Endothelial cell of umbilical vein (primary cell): Measurements from ENCODE around the gene TMEM35B. TPM values are rescaled to one million over a fixed set of nuclear protein-coding genes. Genes with fewer than 3 reads are reported as not detected.

ENCODE experiments used
- BruUV-seq: library from RNA; stranded (reverse); fragments of 400-500 nt; replicated peaks from 2 replicates; lab custom pipeline; 2021; lab: Mats Ljungman, UMichigan
- CTCF ChIA-PET: fragments of 300-600, 350-600 bp; sonication (Branson Sonifier 250); formaldehyde crosslinking; loops from one replicate; lab custom pipeline; 2021; ENCODE audit warnings: antibody characterized with exemption, inconsistent platforms; lab: Charles Lee
- POLR2A ChIA-PET: fragments of 300-600, 350-600 bp; sonication (Branson Sonifier 250); formaldehyde crosslinking; loops from one replicate; lab custom pipeline; 2021; ENCODE audit warnings: antibody characterized with exemption, inconsistent platforms; lab: Charles Lee
- DNase-seq: peaks from one replicate; pipeline ENCODE4 v3.0.0-alpha.2; 2011; ENCODE audit warnings: low read depth, low spot score
- FAIRE-seq: peaks from 2 replicates; lab custom pipeline; 2011; peaks lifted over from hg19 to GRCh38; lab: Jason Lieb, UNC
- H2AFZ ChIP-seq: 2 replicates; pipeline ENCODE4 v1.6.0; 2012; ENCODE audit warnings: low read depth, low read length, control low read depth, inconsistent platforms
- H3K27ac ChIP-seq: 2 replicates; pipeline ENCODE4 v1.5.1; 2011; ENCODE audit warnings: low read depth, mild to moderate bottlenecking, control low read depth, low read length, moderate library complexity; ENCODE audit not compliant: insufficient read depth
- H3K27me3 ChIP-seq, 2 experiments: 2 replicates each; pipeline versions ENCODE4 v1.6.0 to v1.6.1; 2011; ENCODE audit warnings: low read length in 2 of 2, mixed read lengths in 1 of 2; ENCODE audit not compliant: control insufficient read depth in 2 of 2, insufficient read depth in 2 of 2
- H3K36me3 ChIP-seq, 2 experiments: 2 replicates in 1 of 2; 3 replicates in 1 of 2; pipeline ENCODE4 v1.5.1; 2011; ENCODE audit warnings: low read length in 2 of 2, mild to moderate bottlenecking in 1 of 2, moderate library complexity in 1 of 2; ENCODE audit not compliant: control insufficient read depth in 2 of 2, insufficient read depth in 2 of 2; ENCODE audit errors: extremely low read depth in 1 of 2
- H3K4me1 ChIP-seq: 3 replicates; pipeline ENCODE4 v1.5.1; 2011; ENCODE audit warnings: mild to moderate bottlenecking, low read length; ENCODE audit not compliant: control insufficient read depth, insufficient read depth; ENCODE audit errors: extremely low read depth
- H3K4me2 ChIP-seq: 2 replicates; pipeline ENCODE4 v1.6.1; 2011; ENCODE audit warnings: low read length, control low read depth, mixed read lengths; ENCODE audit not compliant: insufficient read depth
- H3K4me3 ChIP-seq, 3 experiments: fragments of 200-600 bp in 1 of 3; sonication (generic), shearing (Covaris generic) in 1 of 3; replicated peaks in 1 of 3; 2 replicates each; pipeline ENCODE4 v1.5.1; 2011 to 2016; ENCODE audit warnings: control low read depth in 3 of 3, low read length in 3 of 3, mild to moderate bottlenecking in 2 of 3, inconsistent platforms in 1 of 3, low read depth in 1 of 3, moderate library complexity in 1 of 3; ENCODE audit not compliant: insufficient read depth in 1 of 3
- H3K79me2 ChIP-seq: 2 replicates; pipeline ENCODE4 v1.6.0; 2012; ENCODE audit warnings: low read length, inconsistent platforms; ENCODE audit not compliant: control insufficient read depth, insufficient read depth
- H3K9ac ChIP-seq: replicated peaks from 2 replicates; pipeline ENCODE3; 2011; ENCODE audit warnings: low read length, control low read depth; ENCODE audit not compliant: insufficient read depth; ENCODE audit errors: extremely low read depth
- H3K9me1 ChIP-seq: replicated peaks from 3 replicates; pipeline ENCODE4 v1.6.0; 2011; ENCODE audit warnings: mild to moderate bottlenecking, low read length; ENCODE audit not compliant: control insufficient read depth, insufficient read depth; ENCODE audit errors: extremely low read depth
- H3K9me3 ChIP-seq: replicated peaks from 2 replicates; pipeline ENCODE4 v1.5.1; 2012; ENCODE audit warnings: low read length, inconsistent platforms; ENCODE audit not compliant: control insufficient read depth, insufficient read depth
- H4K20me1 ChIP-seq: replicated peaks from 2 replicates; pipeline ENCODE3; 2011; ENCODE audit warnings: mild to moderate bottlenecking, low read length; ENCODE audit not compliant: control insufficient read depth, insufficient read depth; ENCODE audit errors: extremely low read depth
- EZH2 ChIP-seq: IDR thresholded peaks from 2 replicates; pipeline ENCODE4 v1.6.1; 2012; ENCODE audit warnings: borderline replicate concordance, low read depth, mild to moderate bottlenecking, moderate library complexity, low read length, inconsistent platforms; ENCODE audit not compliant: severe bottlenecking
- FOS ChIP-seq: IDR thresholded peaks from 2 replicates; pipeline ENCODE4 v1.6.1; 2011; ENCODE audit warnings: mild to moderate bottlenecking, low read length, moderate library complexity, borderline replicate concordance; ENCODE audit not compliant: insufficient read depth
- GATA2 ChIP-seq: IDR thresholded peaks from 2 replicates; pipeline ENCODE4 v1.7.0; 2011; ENCODE audit warnings: low read depth, mild to moderate bottlenecking, moderate library complexity, mixed read lengths, low read length; ENCODE audit not compliant: insufficient read length, insufficient read depth
- MYC ChIP-seq: IDR thresholded peaks from one replicate; pipeline ENCODE4 v1.6.1; 2011; ENCODE audit warnings: mild to moderate bottlenecking, low read depth, low read length
- POLR2A ChIP-seq: IDR thresholded peaks from 2 replicates; pipeline ENCODE4 v1.6.1; 2012; ENCODE audit warnings: low read depth, mild to moderate bottlenecking, control low read depth, low read length
- POLR2AphosphoS5 ChIP-seq: IDR thresholded peaks from 2 replicates; pipeline ENCODE4 v1.6.1; 2012; ENCODE audit warnings: low read depth, mild to moderate bottlenecking, control low read depth, low read length, moderate library complexity; ENCODE audit not compliant: insufficient read depth
- dilution Hi-C: fragments of 300-500 bp; cut with MboI; formaldehyde crosslinking; loops from one replicate; pipeline ENCODE4 v1.15.0; 2019; ENCODE audit warnings: low sequenced_read_pairs; ENCODE audit not compliant: extremely low pct_ligation_motif_present
- intact Hi-C: fragments of 100-400 bp; cut with micrococcal nuclease; formaldehyde crosslinking; loops from one replicate; pipeline ENCODE4 v1.10.0; 2022
- polyA plus RNA-seq, 4 experiments: library from polyadenylated mRNA; depleted of rRNA in 3 of 4; stranded (reverse) in 3 of 4; unstranded in 1 of 4; fragments of >200 nt; gene quantifications; 2 replicates each; pipeline versions ENCODE4 v1.2.1 to v1.2.3, GENCODE V29; 2011 to 2012; ENCODE audit warnings: missing spikeins in 1 of 4
- total RNA-seq: library from RNA; stranded (reverse); gene quantifications from 2 replicates; pipeline ENCODE4 v1.2.3, GENCODE V29; 2021
- TF ChIP-seq, protein P1 (sequence below), 2 donors: IDR thresholded peaks; 1 replicate in 1 of 2; 2 replicates in 1 of 2; pipeline ENCODE4 v1.5.1; 2011; ENCODE audit warnings: low read length in 2 of 2, mild to moderate bottlenecking in 2 of 2, moderate library complexity in 2 of 2, control low read depth in 1 of 2, inconsistent platforms in 1 of 2, low read depth in 1 of 2; ENCODE audit not compliant: insufficient read depth in 1 of 2; ENCODE audit errors: extremely low read depth in 1 of 2
- TF ChIP-seq, protein P2 (sequence below): IDR thresholded peaks from 2 replicates; pipeline ENCODE4 v1.6.1; 2011; ENCODE audit not compliant: insufficient read depth, insufficient read length

Gene TMEM35B
- total and polyA plus RNA-seq, 2 donors (not counting 3 experiments of a cell fraction or from before 2014, with no cell fraction given): 18.7 to 46.2 TPM

DNA sequence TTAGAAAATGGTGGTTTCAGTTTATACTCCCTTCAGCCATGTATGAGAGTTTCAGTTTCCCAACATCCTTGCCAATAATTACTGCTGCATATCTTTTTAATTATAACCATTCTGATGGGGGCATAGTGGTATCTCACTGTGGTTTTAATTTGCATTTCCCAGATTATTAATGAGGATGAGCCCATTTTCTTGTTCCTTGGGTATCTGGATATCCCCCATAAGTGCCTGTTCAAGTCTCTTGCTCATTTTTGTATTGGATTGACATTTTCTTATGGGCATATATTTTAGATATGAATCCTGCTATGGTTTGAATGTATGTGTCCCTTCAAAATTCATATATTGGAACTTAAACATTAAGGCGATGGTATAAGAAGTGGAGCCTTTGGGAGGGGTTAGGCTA is 48.2 kb upstream of the TMEM35B start:
- Histone ChIP-seq H3K79me2 (peaks cover 14% of the 10 kb centered on the region), H3K9me1 (no peaks in the 10 kb centered on the region), H4K20me1 (no peaks in the 10 kb centered on the region), H3K9me3 (no peaks in the 10 kb centered on the region), H2AFZ (no peak overlapping the region), H3K36me3 (no peaks in the 10 kb centered on the region), H3K27me3 (no peaks in the 10 kb centered on the region), H3K4me3 (no peak overlapping the region), H3K4me1 (peaks cover 9% of the 10 kb centered on the region), H3K27ac (no peak overlapping the region), H3K4me2 (no peak overlapping the region), H3K9ac (no peak overlapping the region)
- dilution Hi-C loops (no loop called here), intact Hi-C loops (loop anchor here (5.0 kb wide), 2 partner anchors 159 to 181 kb away; partner anchors contain the start of gene SFPQ)
- no peak for DNase-seq
- BruUV-seq: no TSS peak
- FAIRE-seq: no peak
- ChIA-PET POLR2A (no interaction called here), CTCF (no interaction called here)
- TF ChIP-seq, protein P1, sequence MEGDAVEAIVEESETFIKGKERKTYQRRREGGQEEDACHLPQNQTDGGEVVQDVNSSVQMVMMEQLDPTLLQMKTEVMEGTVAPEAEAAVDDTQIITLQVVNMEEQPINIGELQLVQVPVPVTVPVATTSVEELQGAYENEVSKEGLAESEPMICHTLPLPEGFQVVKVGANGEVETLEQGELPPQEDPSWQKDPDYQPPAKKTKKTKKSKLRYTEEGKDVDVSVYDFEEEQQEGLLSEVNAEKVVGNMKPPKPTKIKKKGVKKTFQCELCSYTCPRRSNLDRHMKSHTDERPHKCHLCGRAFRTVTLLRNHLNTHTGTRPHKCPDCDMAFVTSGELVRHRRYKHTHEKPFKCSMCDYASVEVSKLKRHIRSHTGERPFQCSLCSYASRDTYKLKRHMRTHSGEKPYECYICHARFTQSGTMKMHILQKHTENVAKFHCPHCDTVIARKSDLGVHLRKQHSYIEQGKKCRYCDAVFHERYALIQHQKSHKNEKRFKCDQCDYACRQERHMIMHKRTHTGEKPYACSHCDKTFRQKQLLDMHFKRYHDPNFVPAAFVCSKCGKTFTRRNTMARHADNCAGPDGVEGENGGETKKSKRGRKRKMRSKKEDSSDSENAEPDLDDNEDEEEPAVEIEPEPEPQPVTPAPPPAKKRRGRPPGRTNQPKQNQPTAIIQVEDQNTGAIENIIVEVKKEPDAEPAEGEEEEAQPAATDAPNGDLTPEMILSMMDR (IDR thresholded peaks at IDR 0.05; ENCODE audit: extremely low read depth in 1 of 2, insufficient read depth in 1 of 2, low read depth in 1 of 2, low read length in 2 of 2): no peak
- TF ChIP-seq MYC (no peak), GATA2 (no peak), FOS (no peak), POLR2A (no peak), EZH2 (no peak), POLR2AphosphoS5 (no peak)
- TF ChIP-seq, protein P2, sequence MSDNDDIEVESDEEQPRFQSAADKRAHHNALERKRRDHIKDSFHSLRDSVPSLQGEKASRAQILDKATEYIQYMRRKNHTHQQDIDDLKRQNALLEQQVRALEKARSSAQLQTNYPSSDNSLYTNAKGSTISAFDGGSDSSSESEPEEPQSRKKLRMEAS: no peak
